ENCODE data around the gene TNS1. TPM values are rescaled to one million over a fixed set of nuclear protein-coding genes. Genes with fewer than 3 reads are reported as not detected.

TNS1 gene
- total RNA-seq, 1 donor from 2014 or later: 59.2 TPM

DNA sequence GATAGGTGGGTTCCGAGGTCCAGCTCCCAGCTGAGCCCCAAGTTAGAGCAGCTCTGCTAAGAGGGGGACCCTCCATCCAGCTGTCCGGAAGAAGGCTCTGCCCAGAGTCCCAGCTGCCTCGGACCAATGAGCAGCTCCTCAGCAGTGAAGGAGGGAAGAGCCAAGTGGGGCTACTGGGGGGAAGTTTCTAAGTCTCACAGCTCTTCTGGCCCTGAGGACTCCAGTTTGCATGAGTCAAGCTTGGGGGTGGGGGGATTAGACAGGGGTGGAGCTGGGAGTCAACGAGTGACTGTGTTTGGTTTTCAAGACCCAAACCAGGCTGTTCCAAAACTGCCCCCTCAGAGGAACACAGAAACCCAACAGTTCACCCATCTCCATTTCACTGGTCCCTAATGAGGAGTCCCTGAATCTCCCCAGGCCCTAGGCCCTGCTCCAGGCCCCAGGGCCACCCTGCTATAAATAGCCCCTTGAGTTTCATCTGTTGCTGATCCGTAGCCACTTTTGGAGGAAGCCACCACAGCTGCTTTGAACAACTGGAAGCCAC is 100.9 kb downstream of the TNS1 start:
- DNase-seq (ENCODE audit: extremely low spot score, unreplicated experiment): no peak
- H3K4me3 Mint-ChIP-seq: no peak overlapping the region
- no peaks in the 10 kb centered on the region for H3K9me3 Mint-ChIP-seq
- peaks cover 5% of the 10 kb centered on the region for H3K36me3 Mint-ChIP-seq
- no peaks in the 10 kb centered on the region for H3K27me3 Mint-ChIP-seq
- no peak overlapping the region for H3K27ac Mint-ChIP-seq
- peaks cover 34% of the 10 kb centered on the region for H3K4me1 Mint-ChIP-seq (ENCODE audit: unreplicated experiment)
- TF ChIP-seq, protein P1, sequence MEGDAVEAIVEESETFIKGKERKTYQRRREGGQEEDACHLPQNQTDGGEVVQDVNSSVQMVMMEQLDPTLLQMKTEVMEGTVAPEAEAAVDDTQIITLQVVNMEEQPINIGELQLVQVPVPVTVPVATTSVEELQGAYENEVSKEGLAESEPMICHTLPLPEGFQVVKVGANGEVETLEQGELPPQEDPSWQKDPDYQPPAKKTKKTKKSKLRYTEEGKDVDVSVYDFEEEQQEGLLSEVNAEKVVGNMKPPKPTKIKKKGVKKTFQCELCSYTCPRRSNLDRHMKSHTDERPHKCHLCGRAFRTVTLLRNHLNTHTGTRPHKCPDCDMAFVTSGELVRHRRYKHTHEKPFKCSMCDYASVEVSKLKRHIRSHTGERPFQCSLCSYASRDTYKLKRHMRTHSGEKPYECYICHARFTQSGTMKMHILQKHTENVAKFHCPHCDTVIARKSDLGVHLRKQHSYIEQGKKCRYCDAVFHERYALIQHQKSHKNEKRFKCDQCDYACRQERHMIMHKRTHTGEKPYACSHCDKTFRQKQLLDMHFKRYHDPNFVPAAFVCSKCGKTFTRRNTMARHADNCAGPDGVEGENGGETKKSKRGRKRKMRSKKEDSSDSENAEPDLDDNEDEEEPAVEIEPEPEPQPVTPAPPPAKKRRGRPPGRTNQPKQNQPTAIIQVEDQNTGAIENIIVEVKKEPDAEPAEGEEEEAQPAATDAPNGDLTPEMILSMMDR (conservative IDR thresholded peaks at IDR 0.05): no peak

- DNase-seq (ENCODE audit: extremely low spot score, unreplicated experiment): no peak
- Mint-ChIP-seq H3K27me3 (no peaks in the 10 kb centered on the region), H3K9me3 (no peaks in the 10 kb centered on the region), H3K36me3 (peaks cover 5% of the 10 kb centered on the region), H3K27ac (no peak overlapping the region), H3K4me1 (ENCODE audit: unreplicated experiment) (peaks cover 29% of the 10 kb centered on the region), H3K4me3 (no peak overlapping the region)
- TF ChIP-seq, protein P1 (conservative IDR thresholded peaks at IDR 0.05): no peak
Observed at GRCh38 chr2:217901400-217901799, 101.4 kb downstream of the TNS1 start.

GRCh38 chr2:217900780-217901360 is 101.9 kb downstream of the TNS1 start:
- TF ChIP-seq, protein P1 (conservative IDR thresholded peaks at IDR 0.05): no peak
- no peak overlapping the region for H3K4me3 Mint-ChIP-seq
- H3K36me3 Mint-ChIP-seq: peaks cover 5% of the 10 kb centered on the region
- peaks cover 28% of the 10 kb centered on the region for H3K4me1 Mint-ChIP-seq (ENCODE audit: unreplicated experiment)
- no peak overlapping the region for H3K27ac Mint-ChIP-seq
- H3K27me3 Mint-ChIP-seq: no peaks in the 10 kb centered on the region
- no peak for DNase-seq (ENCODE audit: extremely low spot score, unreplicated experiment)
- no peaks in the 10 kb centered on the region for H3K9me3 Mint-ChIP-seq

DNA sequence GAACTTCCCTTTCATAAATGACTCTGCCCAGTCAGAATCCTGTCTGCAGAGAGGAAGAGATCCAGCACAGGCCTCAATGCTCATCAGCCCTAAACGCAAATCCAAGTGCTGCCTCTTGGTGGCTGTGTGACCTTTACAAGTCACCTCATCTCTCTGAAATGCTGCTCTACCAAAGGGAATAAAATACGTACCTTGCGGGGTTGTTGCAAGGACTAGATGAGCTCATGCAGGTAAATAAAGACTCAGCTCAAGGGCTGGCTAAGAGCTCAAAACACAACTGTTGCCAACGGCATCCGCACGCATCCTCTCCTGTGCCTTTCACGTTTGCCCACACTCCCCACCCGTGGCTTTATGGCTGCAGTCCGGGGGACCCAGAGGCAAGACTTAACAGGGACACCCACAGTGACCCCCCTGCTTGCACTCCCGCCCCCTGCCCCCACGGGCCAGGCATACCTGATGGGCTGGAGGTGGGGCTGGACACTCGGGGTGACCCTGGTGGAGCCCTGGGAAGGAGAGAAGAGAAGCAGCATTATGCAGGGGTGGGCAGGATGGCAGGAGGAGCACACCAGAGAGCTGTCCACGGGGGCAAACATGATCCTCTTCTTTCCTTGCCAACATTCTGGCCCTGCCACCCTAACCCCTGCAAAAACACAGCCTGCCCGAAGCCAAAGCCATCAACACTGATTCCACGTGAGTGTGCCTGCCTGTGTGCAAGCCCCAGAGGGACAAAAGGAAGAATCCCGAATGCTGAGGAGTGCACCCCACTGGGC is 102.6 kb downstream of the TNS1 start:
- H3K27me3 Mint-ChIP-seq: no peaks in the 10 kb centered on the region
- peak overlapping the region; percentile 34 for H3K27ac Mint-ChIP-seq
- H3K4me1 Mint-ChIP-seq (ENCODE audit: unreplicated experiment): peaks cover 28% of the 10 kb centered on the region
- TF ChIP-seq, protein P1 (conservative IDR thresholded peaks at IDR 0.05): no peak
- no peak overlapping the region for H3K4me3 Mint-ChIP-seq
- no peak for DNase-seq (ENCODE audit: extremely low spot score, unreplicated experiment)
- no peaks in the 10 kb centered on the region for H3K9me3 Mint-ChIP-seq
- peaks cover 5% of the 10 kb centered on the region for H3K36me3 Mint-ChIP-seq

- TF ChIP-seq, protein P1 (conservative IDR thresholded peaks at IDR 0.05): peak; percentile 74
- Mint-ChIP-seq H3K27ac (peak overlapping the region; percentile 34), H3K36me3 (peaks cover 8% of the 10 kb centered on the region), H3K27me3 (no peaks in the 10 kb centered on the region), H3K4me1 (ENCODE audit: unreplicated experiment) (peaks cover 24% of the 10 kb centered on the region), H3K9me3 (no peaks in the 10 kb centered on the region), H3K4me3 (no peak overlapping the region)
- DNase-seq (ENCODE audit: extremely low spot score, unreplicated experiment): no peak
Observed at GRCh38 chr2:217899231-217900009, 103.4 kb downstream of the TNS1 start.

Measured in type B pancreatic cell (in vitro differentiated cells).